GM18909 (cell line): ENCODE data around the gene MYH6.
"Not testable (repeated sequence)": the region's sequence is repeated elsewhere in the genome, so short reads cannot be mapped to it uniquely, and the experiment has no call there.

ENCODE experiments used
- ATAC-seq: cut with Tn5 transposase; IDR thresholded peaks from one replicate; pipeline ENCODE4 v1.9.1; 2021; ENCODE audit warnings: mild to moderate bottlenecking; ENCODE audit not compliant: unreplicated experiment, poor library complexity

Gene MYH6

GRCh38 chr14:23407516-23408306, at the start of gene MYH6:
Gene MYH6, minus strand, starts transcription at chr14:23408273. Its CDS starts 1,050 bp downstream, at chr14:23407223.
- no peak for ATAC-seq

- ATAC-seq, result not testable (repeated sequence)
Measured at GRCh38 chr14:23456883-23457586, 49.0 kb upstream of the MYH6 start.

DNA sequence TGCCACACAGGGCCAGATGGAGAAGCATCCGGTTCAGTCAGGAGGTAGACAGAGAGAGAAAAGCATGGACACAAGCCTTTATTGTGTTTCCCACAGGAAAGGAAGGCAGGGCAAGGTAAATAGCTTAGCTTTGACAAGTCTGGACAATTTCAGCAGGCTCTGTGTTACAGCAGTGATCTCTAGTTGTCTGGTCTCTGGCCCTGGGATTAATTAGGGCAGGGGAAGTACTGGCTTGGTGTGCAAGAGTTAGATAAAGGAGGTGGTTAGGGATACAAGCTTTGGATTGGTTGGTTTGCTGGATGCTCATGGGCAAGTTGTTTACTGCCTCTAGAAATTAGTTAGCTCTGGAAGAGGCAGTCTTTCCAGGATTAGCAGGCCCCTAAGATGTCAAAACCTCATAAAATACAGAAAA, 46.4 kb upstream of the MYH6 start:
- ATAC-seq, result no peak

GRCh38 chr14:23452237-23452636, 44.2 kb upstream of the MYH6 start:
- ATAC-seq, result no peak

DNA sequence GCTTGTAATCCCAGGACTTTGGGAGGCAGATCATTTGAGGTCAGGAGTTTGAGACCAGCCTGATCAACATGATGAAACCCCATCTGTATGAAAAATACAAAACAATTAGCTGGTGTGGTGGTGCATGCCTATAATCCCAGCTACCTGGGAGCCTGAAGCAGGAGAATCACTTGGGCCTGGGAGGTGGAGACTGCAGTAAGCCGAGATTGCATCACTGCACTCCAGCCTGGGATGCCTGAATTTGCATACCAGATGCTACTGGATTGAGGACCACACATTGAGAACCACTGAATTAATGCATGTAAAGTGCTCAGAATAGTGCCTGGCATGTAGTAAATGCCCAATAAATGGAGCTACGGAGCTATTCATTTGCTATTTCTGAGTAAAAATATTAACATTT, 42.3 kb upstream of the MYH6 start:
- no peak for ATAC-seq

DNA sequence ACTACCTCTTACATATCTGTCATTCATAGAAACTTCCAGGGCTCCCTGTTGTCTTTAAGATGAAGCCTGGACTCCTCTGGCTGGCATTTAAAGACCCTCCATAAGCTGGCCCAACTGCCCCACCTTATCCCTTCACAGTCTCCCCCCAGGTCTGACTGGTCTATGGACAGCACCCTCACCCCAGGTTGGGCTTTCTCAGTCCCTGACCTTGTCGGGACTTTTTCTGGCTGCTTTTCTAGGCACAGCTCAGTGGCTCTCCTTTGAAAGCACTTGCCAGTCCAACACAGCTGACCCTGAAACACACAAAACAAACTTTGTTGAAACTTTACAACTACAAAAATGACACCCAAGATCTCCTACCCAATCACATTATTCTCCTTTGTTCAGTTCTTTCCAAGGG, 41.2 kb upstream of the MYH6 start:
- no peak for ATAC-seq

DNA sequence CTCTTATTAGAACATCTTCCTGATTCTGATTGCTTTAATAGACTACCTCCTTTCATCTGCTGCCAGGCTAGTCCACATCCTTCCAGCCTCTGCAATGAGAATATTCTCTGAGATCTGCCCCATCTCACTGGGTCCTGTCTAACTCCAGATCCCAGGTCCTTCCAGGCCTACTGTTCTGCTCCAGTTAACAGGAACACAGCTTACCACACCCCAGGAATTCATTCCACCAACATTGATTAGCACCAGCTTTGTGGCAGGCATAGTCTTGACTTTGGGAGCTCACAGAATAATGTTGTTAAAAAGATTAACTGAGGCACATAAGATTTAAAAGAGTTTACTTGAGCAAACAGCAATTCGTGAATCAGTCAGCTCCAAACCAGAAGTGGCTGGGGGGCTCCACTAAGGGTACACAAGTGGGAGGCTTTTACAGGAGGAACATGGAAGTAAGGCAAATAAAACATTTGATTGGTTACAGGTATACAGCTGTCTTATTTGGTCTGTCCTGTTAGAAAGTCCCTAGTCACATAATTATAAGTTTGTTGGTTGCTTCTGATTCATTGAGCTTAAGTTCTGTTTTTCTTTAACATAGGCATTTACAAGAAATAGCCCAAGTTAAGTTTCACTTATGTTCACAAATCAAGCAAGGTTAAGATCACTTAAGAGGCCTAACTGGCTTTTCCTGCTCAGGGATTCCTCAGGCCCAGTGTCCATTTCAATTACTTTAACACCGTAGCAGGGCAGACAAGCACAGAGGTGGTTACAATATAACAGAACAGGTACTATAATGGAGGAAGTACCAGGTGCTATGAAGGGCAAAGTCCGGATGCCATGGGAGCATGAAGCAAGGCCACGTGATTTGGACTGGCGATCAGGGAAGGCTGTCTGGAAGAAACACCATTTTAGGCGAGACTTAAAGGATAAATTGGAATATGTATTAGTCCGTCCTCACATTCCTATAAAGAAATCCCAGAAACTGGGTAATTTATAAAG, 39.6 kb upstream of the MYH6 start:
- no peak for ATAC-seq

- ATAC-seq, result no peak
Measured at GRCh38 chr14:23446291-23446851, 38.3 kb upstream of the MYH6 start.

- ATAC-seq, result no peak
Measured at GRCh38 chr14:23445773-23446172, 37.7 kb upstream of the MYH6 start.

GRCh38 chr14:23444314-23444713, 36.2 kb upstream of the MYH6 start:
- no peak for ATAC-seq

DNA sequence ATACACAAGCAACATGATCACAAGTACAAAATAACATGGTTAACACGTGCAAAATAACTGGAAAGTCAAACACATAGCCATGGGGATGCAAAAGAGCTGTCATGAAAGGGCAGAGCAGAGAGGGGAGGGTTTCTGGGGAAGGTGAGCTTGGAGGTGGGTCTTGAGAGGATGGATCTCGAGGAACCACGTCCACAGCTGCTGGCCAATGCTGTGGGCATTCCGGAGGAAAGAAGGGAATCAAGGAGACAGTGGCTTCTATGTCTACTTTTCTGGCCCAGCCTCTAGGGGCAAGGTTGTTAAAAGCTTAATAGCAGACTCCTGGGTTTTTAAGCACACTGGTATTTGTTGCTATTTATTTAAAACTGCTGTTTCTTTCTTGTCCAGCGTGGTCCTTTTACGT, 35.8 kb upstream of the MYH6 start:
- no peak for ATAC-seq

DNA sequence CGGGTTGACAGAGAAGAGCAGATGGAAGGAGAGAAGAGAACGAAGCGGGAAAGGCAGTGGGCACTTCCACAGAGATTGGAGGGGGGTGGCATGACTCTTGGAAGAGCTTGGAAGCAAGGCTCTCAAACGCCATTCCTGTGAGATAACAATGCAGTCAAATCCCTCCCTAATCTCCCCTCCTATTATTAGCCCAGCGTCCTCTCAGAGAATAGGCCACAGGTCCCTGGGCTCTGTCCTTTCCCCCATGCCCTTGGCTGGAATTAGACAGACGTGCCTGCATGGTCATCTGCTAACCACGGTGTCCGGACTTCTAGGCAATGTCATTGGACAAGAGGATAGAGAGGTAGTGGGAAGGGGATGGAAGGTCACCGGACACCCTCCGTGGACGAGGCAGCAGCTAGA, 35.3 kb upstream of the MYH6 start:
- no peak for ATAC-seq

- ATAC-seq, result no peak
Measured at GRCh38 chr14:23442721-23443356, 34.8 kb upstream of the MYH6 start.

GRCh38 chr14:23441076-23441475, 33.0 kb upstream of the MYH6 start:
- no peak for ATAC-seq

DNA sequence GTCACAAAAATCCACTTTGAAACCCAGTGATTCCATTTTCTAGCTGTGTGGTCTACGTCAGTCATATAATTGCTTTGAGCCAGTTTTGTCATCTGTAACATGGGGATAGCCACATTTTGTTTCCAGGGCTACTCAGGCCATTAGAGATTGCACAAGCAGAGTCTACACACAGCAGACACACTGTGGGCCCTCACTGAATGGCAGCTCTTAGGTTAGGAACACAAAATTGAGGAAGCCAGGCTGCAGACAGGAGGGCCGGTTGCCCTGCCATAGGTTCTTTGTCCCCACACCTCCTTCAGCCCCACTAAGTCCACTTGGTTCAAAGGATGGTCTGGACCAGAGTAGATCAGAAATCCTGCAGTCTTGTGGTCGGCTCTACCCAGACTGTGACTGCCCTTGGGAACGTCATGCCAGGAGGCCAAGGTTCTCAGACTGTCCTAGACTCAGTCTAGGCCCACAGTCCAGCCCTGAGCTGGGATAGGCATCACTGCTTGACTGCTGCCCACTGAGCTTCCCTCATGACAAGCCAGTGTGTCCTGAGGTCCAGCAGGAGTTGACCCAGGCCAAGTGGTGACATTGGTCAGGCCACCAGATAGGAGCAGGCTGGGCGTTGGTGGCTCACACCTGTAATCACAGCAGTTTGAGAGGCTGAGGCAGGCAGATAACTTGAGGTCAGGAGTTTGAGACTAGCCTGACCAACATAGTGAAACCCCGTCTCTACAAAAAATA, 31.2 kb upstream of the MYH6 start:
- no peak for ATAC-seq

DNA sequence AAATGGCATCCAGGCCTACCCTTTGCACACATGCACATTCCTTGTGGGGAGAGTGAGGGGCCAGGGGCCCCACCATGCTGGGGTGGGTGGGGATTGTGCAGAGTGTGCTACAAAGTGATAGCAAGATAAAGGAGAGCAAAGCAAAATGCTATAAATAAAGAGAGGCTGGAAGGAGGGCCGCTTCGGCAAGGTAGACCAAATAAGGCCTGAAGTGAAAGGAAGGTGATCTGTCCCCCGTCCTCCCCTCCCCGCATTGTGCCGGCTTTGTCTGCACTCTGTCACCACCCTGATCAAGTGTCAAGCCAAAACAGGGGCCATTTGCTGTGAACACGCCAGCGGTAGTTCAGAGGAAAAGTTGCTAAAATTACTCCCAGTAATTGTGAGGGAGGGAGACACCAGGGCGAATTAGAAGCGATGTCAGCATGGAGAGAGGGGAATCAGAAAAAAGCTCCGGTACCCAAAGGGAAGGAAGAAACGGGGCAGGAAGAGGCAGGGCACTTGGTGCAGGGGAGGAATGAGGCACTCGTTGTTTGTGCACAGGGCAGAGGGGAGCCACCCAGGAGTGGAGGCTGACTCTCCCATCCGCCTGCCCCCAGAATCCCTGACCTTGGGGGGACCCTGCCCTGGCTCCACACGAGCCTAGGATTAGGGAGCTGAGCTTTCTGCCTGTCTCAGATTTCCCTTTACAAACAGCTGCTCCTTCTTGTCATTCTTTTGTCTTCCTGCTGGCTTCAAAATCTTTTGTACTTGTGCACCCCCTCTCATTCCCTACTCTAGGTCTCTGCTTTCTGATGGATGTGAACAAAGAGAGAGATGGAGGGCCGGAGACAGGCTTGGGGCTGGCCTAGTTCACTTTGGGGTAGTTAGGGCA, 30.3 kb upstream of the MYH6 start:
- no peak for ATAC-seq

DNA sequence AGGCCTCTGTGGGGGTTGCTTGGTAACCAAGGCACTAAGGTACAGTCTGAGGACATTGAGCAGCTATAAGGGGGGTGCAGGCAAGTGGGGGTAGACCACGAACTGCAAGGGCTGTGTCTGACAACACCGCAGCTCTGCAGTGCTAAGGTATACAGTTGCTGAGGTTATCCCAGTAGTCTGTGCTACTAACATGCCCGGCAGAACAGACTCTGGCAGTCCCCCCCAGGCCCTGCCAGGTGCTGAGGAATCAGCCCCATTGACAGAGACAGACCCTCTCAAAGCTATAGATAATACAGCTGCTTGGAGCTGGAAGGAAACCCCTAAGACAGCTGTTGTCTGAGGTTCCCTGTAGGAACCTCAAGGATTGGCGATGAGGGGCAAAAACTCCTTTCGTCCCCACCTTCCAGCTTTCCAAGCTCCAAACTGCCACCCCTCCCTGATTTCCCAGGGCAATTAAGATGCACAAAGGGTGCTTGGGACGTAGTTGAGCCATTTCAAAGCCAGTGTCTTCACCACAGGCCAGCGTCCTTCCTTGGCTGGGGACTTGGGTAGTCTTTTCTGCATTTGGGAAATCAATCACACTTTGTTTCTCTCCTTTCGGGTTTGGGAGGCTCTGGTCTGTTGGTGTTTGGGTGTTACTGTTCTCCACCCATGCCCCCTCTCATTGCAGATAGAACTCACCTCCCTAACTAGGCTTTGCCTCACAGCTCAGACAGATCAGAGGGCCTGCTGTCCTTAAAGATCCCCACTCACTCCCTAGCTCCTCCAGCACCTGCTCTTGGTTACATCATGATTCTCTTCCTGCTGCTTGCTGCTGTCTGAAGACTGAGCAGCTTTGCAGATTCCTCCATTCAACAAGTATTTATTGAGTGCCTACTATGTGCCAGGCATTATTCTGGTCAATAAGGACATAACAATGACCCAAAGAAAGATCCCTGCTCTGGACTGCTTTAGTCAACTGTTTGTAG, 29.3 kb upstream of the MYH6 start:
- ATAC-seq, result no peak
